Measurements from ENCODE around the gene PRAMEF9.
"Not testable (repeated sequence)": the region's sequence is repeated elsewhere in the genome, so short reads cannot be mapped to it uniquely, and the experiment has no call there.

- not testable (repeated sequence) for TF ChIP-seq CTCF, POLR2AphosphoS5 (IDR thresholded peaks at IDR 0.05)
Observed at GRCh38 chr1:13219203-13219602, 47.6 kb downstream of the PRAMEF9 start.
